GM15510 (cell line): Measurements from ENCODE around the gene PLPPR5.

Experiments used
- POLR2A ChIP-seq: IDR thresholded peaks from 3 replicates; pipeline ENCODE4 v1.6.1; 2011; ENCODE audit warnings: borderline replicate concordance; ENCODE audit not compliant: insufficient read length; ENCODE audit errors: extremely low read depth

The PLPPR5 gene

DNA sequence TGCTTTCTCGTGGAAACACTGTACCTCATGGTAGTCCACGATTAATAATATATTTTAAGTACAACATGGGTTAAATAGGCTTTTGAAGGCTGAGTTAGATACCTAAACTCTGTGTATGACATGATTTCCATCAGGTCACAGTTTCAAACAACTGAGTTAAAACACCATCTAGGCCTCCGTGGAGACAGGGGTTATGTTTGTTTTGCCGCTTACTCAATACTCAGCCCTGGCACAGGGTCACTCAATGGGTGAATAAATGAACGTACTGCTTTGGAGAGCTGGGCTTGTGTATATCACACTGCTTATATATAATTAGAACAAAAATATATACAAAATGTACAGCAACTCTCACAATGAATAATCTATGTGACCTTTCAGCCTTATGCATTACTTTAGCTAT lies 72.5 kb downstream of the PLPPR5 start:
- no peak for TF ChIP-seq POLR2A

DNA sequence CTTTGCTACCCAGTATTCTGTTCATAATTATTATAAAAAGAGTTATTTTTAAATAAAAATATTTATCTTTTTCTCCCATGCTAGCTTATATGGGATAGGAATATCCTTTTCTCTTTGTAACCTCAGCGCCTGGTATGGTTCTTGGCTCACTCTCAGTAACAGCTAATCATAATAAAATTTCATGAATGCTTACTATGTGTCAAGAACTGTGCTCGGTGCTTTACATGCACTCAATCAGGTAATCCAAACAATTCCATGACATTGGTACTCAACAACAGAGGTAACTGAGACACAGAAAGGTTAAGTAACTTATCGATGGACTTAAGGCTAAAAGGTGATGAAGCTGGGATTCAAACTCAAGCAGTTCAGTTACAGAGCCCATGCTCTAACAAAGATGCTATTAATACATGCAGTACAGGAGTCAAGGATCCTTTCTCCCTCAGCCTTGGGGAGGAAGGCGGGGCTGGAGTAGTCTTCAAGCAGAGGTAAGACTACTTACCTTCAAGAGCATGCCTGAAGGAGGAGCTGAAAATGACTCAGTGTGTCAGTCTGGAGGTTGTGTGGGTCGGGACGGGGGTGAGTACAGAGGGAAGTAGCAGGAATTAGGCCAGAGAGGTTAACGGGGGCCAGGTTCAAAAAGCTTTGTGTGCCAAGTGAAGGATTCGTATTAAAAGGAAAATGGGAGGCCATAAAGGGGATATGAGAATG lies 73.4 kb downstream of the PLPPR5 start:
- no peak for TF ChIP-seq POLR2A

- no peak for TF ChIP-seq POLR2A
Measured at GRCh38 chr1:98929437-98929836, 75.2 kb downstream of the PLPPR5 start.

DNA sequence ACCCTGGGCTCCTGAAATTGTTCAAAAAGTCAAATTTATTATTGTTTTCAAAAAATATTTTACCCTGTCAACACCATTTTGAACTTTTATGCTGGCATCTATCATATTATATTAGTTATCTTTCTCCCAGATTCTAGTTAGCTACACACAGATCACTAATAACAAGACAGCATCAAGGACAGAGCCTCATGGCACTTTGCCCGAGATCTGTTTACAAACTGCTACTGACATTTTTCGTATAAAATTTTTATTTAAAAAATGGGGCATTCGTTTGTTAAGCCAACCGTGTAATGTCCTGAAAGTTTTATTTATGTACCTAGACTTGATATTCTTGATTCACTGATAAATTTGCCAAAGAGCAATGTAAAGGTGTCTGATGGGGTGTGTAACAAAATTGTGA lies 78.1 kb downstream of the PLPPR5 start:
- TF ChIP-seq POLR2A: no peak

DNA sequence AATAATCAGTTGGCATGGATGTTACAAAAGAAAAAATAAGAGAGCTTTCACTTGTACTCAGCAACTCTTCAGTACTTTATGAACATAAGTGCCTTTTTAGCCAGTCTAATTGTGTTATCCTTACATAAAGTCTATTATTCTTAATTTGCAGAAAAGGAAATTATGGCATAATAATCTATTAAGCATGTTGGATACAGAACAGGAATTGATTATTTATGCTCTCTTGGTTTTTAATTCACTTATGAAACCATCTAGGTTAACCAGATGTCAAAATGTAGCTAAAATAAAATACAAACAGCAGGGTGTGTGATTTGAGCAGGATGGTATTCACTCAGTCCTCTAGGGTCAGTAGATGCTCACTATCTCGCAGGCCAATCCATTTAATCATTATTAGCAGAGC lies 79.7 kb downstream of the PLPPR5 start:
- TF ChIP-seq POLR2A: no peak

- no peak for TF ChIP-seq POLR2A
Measured at GRCh38 chr1:98923667-98924066, 81.0 kb downstream of the PLPPR5 start.

DNA sequence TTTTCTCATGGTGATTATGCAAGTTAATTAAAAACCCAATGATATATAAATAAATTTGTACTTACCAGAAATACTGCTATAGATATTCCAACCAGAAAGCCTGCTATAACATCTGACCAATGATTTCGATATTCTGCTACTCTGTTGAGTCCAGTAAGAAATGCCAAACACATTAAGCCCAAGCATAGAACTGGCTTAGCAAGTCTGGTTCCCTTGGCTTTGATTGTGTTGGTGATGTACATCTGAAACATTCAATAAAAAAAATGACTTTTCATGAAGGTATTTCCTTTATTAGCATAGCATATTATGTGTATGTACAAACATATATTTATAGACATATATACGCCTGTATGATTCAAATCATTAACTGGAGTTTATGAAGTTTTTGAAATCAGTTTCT lies 82.8 kb downstream of the PLPPR5 start:
- no peak for TF ChIP-seq POLR2A

GRCh38 chr1:98920441-98921110 lies 84.1 kb downstream of the PLPPR5 start:
- no peak for TF ChIP-seq POLR2A

DNA sequence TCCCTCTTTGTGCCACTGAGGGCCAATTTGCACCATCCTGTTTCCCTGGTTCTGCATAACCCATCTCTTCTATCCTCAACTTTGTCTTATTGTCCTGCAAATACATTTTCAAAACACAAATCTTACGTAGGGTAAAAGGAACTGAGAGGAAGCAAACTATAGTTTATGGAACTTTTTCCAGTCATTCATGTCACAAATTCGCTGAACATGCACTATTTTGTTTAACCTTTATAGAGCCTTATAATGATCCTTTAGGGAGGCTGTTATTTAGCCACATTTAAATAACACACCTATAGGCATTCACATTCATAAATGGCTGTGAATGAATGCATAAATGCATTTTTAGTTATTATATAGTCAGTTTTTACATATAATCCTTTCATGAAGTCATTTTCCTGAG lies 85.0 kb downstream of the PLPPR5 start:
- TF ChIP-seq POLR2A: no peak

- TF ChIP-seq POLR2A: no peak
Measured at GRCh38 chr1:98919211-98919610, 85.5 kb downstream of the PLPPR5 start.

GRCh38 chr1:98914547-98914946 lies 90.1 kb downstream of the PLPPR5 start:
- TF ChIP-seq POLR2A: no peak

DNA sequence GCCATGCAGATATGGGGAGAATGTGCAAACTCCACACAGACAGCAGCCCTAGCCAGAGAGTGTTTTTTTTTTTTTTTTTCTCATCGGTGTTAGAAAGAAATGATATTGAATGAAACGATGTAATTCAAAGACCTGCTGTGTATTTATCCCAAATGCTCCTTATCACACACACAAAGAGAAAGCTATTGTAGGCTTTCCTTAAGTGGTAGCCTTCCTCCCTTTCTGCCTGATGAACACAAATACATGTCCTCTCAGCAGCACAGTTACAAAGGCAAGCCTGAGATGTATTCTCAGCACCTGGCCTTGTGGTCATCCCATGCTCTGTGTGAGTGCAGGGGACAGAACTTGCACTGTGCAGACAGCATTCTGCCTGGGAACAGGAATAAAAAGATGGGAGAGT lies 93.8 kb downstream of the PLPPR5 start:
- TF ChIP-seq POLR2A: no peak

DNA sequence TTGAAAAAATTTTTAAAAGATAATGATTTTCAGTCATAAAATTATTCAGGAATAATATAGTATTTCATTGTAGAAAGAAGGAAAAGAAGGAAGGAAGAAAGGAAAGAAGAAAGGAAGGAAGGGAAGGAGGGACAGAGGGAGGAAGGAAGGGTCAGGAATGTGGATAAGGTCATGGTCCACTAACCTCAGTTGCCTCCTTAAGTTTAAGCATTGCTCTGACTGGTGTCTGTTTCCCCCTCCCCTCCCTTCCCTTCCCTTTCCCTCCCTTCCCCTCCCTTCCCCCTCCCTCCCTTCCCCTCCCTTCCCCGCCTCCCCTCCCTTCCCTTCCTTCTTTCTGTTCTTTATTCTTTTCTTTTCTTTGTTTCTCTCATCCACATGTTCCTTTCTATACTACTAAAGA lies 95.7 kb downstream of the PLPPR5 start:
- TF ChIP-seq POLR2A: no peak

DNA sequence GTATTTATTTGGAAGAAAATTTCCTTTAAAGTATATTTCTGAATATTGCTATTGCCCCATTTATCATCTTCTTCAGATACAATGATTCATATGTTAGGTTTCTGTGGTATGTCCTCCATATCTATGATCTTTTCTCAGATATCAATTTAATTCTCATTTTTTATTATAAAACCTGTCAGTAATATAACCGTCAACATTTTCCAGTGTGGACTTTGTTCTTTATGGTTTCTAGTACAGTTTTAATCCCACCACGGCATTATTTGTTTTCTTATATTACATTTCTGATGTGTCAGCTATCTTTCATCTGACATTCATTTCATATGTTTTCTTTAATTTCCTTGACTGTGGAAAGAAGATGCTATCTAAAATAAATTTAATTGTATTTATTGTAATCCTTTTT lies 97.9 kb downstream of the PLPPR5 start:
- TF ChIP-seq POLR2A: no peak

- TF ChIP-seq POLR2A: no peak
Measured at GRCh38 chr1:98906361-98906760, 98.3 kb downstream of the PLPPR5 start.

DNA sequence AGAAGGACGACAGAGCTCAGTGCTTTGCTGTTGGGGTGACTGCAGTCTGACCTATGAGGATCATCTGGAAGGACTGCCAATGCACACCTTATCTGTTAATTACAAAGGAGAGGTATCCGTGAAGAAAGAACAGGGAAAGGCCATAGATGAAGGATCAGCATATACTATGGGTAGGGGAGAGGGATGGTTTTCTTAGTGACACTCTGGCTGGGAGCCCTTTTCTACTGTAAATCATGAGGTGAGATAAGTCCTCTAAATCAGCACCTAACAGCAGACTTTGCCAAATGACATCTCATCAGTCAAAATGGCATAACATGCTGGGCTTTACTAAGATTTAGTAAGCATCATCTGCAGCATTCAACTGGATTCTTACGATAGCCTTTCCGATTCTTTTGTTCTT lies 100.0 kb downstream of the PLPPR5 start:
- no peak for TF ChIP-seq POLR2A
